ENCODE measurements around the gene KANK4.

- TF ChIP-seq OSR1 (CRISPR knock-in tag; IDR thresholded peaks at IDR 0.05) = no peak
- no peak for TF ChIP-seq PPARA (CRISPR knock-in tag; IDR thresholded peaks at IDR 0.05; ENCODE audit: borderline replicate concordance)
- no peak for TF ChIP-seq CREB5 (CRISPR knock-in tag; IDR thresholded peaks at IDR 0.05; ENCODE audit: low read depth)
- no peak for TF ChIP-seq ARNTL (CRISPR knock-in tag; IDR thresholded peaks at IDR 0.05; ENCODE audit: borderline replicate concordance, low read depth)
- no peak for TF ChIP-seq TOX (CRISPR knock-in tag; IDR thresholded peaks at IDR 0.05; ENCODE audit: borderline replicate concordance)
- no peak for TF ChIP-seq PATZ1 (CRISPR knock-in tag; IDR thresholded peaks at IDR 0.05; ENCODE audit: borderline replicate concordance)
- TF ChIP-seq GLIS3 (CRISPR knock-in tag; IDR thresholded peaks at IDR 0.05) = no peak
- TF ChIP-seq CSRNP3 (CRISPR knock-in tag; IDR thresholded peaks at IDR 0.05) = no peak
- TF ChIP-seq RARB (CRISPR knock-in tag; IDR thresholded peaks at IDR 0.05) = no peak
Measured at GRCh38 chr1:62209931-62210595, 109.2 kb downstream of the KANK4 start.
